GM18526 (cell line): ENCODE results near the gene ROBO1.

Source experiments
- POLR2A ChIP-seq: IDR thresholded peaks from 3 replicates; pipeline ENCODE4 v1.6.1; 2011; ENCODE audit not compliant: insufficient read length; ENCODE audit errors: extremely low read depth

ROBO1 gene

GRCh38 chr3:78969483-78969882 lies 798.3 kb downstream of the ROBO1 start:
- TF ChIP-seq POLR2A = no peak

GRCh38 chr3:78967061-78967460 lies 800.7 kb downstream of the ROBO1 start:
- TF ChIP-seq POLR2A = no peak

DNA sequence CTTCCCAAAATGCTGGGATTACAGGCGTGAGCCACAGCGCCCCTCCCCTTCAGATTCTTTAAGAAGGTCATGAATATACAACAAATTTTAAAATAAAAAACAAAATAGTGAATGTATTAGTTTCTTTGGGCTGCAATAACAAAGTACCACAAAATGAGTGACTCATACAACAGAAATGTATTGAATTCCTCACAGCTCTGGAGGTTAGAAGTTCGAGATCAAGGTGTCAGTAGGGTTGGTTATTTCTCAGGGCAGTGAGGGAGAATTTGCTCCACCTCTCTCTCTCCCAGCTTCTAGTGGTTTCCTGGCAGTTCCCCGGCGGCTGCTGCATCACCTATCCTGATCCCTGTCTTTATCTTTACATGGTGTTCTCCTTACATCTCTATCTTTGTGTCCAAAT lies 804.0 kb downstream of the ROBO1 start:
- no peak for TF ChIP-seq POLR2A

DNA sequence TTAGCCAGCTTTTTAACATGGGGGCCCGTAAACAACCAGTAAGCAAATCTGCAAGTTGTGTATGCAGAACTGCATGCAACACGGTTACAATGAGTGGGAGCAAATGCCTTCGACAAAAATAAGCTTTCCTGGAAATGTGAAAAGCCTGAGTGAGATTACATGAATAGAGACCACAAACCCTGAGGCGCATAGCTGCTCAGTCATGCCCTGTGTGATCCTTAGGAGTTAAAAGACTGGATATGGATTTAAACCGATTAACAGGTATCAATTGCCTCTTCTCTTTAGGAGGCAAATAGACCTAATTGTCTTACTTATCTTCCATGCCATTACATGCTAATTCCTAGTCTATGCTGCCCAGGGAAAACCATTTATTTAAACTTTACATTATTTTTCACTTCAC lies 810.3 kb downstream of the ROBO1 start:
- no peak for TF ChIP-seq POLR2A

DNA sequence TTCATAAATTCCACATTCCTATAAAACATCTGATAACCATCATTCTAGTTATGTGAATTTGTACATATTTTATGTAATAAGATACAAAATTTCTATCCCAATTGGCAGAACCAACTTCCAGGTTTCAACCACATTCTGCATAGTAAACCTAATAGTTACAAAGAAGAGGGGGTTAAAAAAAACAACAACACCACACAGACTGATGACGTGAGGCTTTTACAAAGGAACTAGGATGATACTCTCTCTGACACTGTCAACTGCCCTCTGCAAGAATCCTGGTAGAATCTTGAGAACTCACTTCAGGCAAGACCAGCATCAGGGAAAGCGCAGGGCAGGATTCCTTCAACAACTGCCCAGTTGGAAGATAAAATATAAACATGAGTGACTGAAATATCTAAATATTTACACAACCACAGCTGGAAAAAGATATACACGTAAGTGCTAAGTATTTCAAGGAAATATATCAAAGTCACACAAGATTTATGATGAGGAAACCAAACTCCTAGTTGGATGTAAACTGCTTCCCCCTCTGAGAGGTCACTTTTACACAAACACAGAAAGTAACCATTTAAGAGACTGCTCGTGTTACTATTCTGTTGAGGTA lies 816.4 kb downstream of the ROBO1 start:
- TF ChIP-seq POLR2A = no peak

GRCh38 chr3:78941587-78941986 lies 826.2 kb downstream of the ROBO1 start:
- no peak for TF ChIP-seq POLR2A

DNA sequence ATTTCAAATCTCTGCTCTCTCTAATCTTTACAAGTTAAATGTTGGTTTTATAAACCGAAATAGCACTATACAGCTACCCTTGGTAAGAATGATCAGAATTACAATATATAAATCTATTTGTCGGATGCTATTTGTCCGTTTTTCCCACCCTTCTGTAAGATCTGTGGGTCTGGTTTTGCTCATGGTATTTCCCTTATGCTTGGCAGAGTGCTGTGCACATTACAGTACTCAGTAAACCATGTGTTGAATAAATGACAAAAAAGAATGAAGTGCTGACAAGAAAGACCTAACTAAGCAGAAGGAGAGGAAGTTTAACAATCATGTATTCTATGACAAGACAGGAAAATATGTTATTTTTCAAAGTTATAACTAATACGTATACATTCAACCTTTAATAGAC lies 827.2 kb downstream of the ROBO1 start:
- TF ChIP-seq POLR2A = no peak

- TF ChIP-seq POLR2A = no peak
Measured at GRCh38 chr3:78940128-78940527, 827.7 kb downstream of the ROBO1 start.

- no peak for TF ChIP-seq POLR2A
Measured at GRCh38 chr3:78937475-78937874, 830.3 kb downstream of the ROBO1 start.

- TF ChIP-seq POLR2A = no peak
Measured at GRCh38 chr3:78927759-78928158, 840.0 kb downstream of the ROBO1 start.

GRCh38 chr3:78926523-78926922 lies 841.3 kb downstream of the ROBO1 start:
- no peak for TF ChIP-seq POLR2A

- no peak for TF ChIP-seq POLR2A
Measured at GRCh38 chr3:78924711-78925110, 843.1 kb downstream of the ROBO1 start.

- TF ChIP-seq POLR2A = no peak
Measured at GRCh38 chr3:78919021-78919755, 848.6 kb downstream of the ROBO1 start.

- no peak for TF ChIP-seq POLR2A
Measured at GRCh38 chr3:78918361-78919020, 849.3 kb downstream of the ROBO1 start.

DNA sequence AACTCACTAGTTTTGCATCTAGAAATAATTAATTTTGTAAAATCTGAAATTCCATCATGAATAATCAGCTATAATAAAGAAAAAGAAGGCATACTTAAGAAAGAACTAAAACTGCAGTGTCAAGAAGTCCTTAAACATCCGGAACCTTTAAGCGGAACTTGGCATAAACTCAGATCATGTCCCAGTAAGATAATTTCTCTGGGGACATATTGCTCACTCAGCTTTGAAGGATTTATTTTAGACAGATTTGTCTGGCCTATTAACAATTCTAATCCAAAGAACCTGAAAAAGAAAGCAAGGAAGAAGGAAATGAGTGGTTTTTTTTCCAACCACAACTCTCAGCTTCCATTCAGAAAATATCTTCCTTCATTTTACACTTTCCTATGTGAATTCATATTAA lies 850.3 kb downstream of the ROBO1 start:
- TF ChIP-seq POLR2A = no peak

DNA sequence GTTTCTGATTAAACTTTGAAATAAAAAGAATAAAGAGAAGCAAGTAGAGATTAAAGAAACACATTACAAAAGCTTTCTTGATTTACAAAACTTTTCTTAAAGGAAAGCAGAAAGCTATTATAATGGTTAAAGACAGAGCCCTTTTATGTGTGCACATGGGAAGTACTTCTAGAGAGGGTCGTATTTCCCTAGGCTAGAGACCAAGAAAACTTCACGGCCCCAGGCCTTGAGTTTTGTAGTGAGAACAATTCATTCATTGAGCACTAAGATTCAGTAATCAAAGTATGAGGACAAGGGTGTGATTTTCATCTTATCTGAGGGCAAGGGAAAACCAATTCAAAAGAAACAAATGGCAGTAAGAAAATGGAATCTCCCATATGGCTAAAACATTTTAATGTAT lies 854.1 kb downstream of the ROBO1 start:
- no peak for TF ChIP-seq POLR2A
